GM12872 (cell line): ENCODE measurements around the gene CNTN4.

Experiments used
- TF ChIP-seq, protein P1 (sequence below): IDR thresholded peaks from 3 replicates; pipeline ENCODE4 v1.5.1; 2011; ENCODE audit warnings: low read depth, mild to moderate bottlenecking, low read length, moderate library complexity; ENCODE audit not compliant: insufficient read depth

The CNTN4 gene

GRCh38 chr3:2680236-2680635, 581.6 kb downstream of the CNTN4 start:
- TF ChIP-seq, protein P1, sequence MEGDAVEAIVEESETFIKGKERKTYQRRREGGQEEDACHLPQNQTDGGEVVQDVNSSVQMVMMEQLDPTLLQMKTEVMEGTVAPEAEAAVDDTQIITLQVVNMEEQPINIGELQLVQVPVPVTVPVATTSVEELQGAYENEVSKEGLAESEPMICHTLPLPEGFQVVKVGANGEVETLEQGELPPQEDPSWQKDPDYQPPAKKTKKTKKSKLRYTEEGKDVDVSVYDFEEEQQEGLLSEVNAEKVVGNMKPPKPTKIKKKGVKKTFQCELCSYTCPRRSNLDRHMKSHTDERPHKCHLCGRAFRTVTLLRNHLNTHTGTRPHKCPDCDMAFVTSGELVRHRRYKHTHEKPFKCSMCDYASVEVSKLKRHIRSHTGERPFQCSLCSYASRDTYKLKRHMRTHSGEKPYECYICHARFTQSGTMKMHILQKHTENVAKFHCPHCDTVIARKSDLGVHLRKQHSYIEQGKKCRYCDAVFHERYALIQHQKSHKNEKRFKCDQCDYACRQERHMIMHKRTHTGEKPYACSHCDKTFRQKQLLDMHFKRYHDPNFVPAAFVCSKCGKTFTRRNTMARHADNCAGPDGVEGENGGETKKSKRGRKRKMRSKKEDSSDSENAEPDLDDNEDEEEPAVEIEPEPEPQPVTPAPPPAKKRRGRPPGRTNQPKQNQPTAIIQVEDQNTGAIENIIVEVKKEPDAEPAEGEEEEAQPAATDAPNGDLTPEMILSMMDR, result no peak

GRCh38 chr3:2684046-2684445, 585.4 kb downstream of the CNTN4 start:
- TF ChIP-seq, protein P1, result no peak

DNA sequence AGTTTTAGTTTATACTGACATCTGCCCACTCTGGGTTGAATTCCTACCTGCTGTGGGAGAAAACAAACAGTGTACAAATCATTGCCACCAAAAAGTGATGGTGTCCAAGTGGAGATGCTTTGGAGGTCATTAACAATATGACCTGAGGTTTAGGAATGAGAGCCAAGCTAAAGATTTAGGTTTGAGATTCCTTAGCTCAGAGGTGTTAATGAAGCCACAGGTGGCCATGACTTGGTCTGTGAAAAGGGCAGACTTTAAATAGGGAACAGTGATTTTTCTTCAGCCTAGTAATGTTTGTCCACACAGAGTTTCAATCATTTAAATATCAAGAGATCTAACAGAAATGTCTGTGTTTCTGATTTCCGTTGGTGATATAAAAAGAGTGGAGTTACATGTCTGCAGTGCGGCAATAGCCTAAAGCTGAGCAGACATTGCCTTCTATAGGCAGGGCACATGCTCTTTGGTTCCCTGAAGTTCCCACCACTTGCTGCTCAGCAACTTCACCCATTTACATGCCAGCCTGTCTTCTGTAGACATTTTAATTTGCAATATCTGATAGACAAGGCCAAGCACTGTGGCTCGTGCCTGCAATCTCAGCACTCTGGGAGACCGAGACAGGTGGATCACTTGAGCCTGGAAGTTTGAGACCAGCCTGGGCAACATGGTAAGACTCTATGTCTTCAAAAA, 588.3 kb downstream of the CNTN4 start:
- TF ChIP-seq, protein P1, result no peak

GRCh38 chr3:2697589-2697988, 598.9 kb downstream of the CNTN4 start:
- TF ChIP-seq, protein P1, result no peak

- TF ChIP-seq, protein P1, result no peak
Measured at GRCh38 chr3:2701471-2701870, 602.8 kb downstream of the CNTN4 start.

DNA sequence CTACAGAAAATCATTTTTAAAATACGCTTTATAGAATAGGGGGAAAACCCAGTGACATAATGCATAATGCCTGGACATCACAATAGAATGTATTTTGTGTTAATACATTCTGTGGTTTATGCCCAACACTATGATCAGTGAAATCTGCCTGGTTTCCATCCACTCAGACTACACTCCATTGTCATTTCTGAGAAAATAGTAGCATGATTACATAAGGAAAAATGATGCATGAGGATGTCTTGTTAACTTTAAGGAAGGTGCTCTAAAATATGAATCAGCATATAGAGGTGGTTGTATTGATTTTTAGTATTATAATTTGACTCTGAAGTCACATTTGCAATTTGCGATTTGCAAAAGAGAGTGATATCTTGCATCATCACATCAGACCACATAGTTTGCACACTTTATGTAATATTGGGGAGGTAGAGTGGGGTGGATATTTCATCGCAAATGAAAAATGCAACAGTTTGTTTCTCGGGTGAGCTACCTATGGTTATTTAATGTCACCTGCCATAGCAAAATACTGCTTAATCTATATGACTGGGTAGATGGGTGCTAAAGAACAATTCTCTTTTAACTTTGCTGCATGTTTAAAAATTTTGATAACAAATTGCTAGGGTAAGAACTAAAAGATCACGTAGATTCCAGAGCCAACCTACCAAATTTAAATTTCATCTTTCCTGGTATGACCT, 607.6 kb downstream of the CNTN4 start:
- TF ChIP-seq, protein P1, result no peak

- TF ChIP-seq, protein P1, result no peak
Measured at GRCh38 chr3:2706836-2707210, 608.2 kb downstream of the CNTN4 start.
